DMS153 (cell line): ENCODE results near the gene SPRING1.

Experiments used
- DNase-seq: peaks from one replicate; lab custom pipeline; 2025; lab: John Stamatoyannopoulos, UW

The SPRING1 gene

DNA sequence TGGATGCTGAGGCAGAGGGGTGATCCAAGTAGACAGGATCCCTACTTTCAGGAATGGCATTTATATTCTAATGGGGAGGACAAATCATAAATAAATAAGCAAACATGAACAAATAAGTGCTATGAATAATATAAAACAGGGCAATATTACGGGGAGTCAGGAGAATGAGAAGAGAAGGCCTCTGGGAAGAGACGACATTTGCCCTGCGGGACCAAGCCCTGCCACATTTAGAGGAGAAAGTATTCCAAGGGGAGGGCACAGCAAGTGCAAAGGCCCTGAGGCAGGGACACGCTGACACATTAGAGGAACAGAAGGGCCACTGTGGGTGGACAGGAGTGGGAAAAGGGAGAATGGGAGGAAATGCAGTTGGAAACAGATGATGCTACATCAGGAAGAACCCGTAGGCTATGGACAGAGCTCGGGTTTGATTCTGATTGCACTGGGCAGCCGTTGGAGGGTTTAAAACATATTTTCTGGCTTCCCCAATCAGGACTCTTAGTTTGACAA is 1.6 kb upstream of the SPRING1 start:
- DNase-seq = no peak

DNA sequence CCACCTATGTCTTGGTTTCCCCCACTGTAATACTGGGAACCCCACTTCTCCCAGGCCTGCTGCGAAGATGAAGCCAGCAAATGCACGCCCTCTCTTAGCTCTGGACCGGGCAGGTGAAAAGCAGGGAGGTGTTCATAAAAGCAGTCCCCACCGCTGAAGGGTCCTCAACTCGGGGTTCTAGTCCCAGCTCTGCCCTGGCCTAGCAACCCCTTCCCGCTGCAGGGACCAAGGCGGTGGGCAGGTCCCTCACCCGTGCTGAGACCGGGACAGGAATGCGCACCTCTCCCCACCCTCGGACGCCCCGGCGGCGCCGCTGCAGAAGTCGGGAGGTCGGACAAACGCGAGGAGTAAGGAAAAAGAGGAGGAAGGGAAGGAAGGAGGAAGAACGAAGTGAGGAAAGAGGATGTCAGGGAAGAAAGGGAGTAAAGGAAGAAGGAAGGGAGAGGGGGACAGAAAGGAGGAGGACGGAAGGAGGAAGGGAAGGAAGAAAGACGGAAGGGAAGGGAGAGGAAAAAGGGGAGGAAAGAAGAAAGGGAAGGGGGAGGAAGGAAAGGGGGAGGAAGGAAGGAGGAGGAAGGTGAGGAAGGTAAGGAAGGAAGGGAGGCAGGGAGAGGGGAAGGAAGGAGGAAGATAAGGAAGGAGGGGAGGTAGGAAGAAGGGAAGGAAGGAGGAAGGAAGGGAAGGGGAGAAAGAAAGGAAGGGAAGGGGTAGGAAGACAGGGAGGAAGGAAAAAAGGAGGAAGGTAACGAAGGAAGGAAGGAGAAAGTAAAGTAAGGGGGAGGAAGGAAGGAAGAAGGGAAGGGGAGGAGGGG is 701 bp downstream of the SPRING1 start:
- no peak for DNase-seq

DNA sequence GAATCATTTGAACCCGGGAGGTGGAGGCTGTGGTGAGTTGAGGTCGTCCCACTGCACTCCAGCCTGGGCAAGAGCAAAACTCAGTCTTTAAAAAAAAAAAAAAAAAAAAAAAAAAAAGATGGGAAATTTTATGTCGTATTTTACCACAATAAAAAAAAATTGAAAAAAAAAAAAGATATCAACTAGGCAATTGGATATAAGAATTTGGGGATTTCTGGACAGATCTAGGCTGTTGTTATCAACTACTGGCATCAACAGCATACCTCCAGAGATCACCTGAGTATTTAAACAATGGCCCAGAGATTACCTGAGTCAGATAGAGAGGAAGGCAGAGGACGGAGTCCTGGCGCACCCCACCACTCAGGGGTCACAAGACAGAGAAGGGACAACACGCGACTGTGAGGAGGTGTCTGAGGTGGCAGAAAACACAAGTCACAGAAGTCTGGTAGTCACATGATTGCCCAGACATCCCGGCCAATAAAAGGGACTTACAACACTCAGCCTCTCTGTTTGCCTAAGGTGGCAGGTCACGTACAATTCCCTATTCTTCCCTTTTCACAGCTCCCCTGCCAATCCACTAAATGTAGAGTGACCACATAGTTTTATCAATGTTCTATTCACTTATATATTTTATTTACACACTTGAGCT is 1.8 kb downstream of the SPRING1 start:
- DNase-seq = peak; percentile 2

DNA sequence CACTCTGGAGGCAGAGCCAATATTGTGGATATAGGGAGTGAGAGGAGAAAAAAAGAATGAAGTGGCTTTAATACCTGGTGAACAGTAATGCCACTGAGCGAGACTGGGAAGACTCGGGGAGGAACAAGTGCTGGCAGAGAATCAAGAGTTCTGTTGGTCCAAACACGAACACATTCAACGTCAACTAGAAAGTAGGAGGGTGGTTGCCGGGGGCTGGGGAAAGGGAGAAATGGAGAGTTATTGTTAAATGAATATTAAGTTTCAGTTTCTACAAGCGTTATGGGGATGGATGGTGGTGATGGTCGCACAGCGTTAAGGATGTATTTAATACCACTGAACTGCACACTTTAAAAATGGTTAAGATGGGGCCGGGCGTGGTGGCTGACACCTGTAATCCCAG is 2.8 kb downstream of the SPRING1 start:
- no peak for DNase-seq

DNA sequence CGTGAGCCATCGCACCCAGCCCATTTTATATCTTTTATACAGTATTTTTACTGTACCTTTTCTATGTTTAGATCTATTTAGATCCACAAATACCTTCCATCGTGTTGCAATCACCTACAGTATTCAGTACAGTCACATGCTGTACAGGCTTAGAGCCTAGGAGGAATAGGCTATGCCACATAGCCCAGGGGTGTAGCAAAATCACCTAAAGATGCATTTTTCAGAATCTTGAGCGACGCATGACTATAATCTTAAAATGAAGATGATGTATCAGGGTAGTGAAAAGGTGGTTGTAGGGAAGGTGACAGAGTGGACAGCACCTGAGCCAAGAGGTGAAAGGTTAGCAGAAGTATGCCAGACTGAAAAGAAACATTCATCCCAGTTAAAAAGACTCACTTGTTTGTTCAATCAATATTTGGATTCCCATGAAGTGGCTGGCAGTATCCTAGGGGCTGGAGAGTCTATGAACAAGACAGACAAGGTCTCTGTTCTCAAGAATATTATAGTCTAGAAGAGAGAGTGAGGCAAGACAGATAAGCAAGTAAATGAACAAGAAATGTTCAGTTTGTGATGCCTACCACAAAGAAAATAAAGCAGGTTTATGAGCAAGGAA is 3.6 kb downstream of the SPRING1 start:
- no peak for DNase-seq

DNA sequence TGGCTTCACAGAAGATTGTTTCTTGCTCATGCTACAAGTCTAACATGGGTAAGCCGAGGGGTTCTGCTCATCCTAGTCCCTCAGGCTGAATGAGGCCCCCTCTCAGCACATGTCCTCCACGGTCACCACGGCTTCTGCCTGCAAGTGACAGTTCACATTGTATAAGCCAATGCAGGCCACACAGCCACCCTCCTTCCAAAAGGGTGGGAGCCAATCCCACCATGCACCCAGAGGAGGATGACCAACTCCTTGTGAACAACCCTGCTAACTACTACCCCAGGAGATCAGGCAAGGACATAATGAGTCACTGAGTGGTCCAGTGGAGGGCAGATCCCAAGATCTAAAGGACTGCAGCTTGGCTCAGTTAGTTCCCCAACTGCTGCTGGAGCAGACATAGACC is 6.1 kb downstream of the SPRING1 start:
- no peak for DNase-seq

DNA sequence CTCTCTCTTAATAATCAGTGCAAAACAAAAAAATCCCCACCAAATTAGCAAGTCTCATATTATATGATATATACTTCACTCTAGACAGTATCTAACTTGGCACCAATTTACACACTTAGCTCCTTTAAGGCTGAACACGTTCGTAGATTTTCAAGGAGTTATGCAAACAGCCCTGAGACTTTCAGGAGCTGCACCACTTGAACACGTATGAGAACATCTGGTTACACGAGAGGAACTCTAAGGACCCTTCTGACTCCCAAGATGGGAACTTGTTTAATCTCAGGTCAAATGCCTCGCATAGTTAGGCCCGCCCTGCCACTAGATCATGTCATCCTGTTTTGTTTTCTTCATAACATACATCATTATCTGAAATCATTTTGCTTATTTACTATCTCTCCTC is 10.0 kb downstream of the SPRING1 start:
- DNase-seq = no peak

DNA sequence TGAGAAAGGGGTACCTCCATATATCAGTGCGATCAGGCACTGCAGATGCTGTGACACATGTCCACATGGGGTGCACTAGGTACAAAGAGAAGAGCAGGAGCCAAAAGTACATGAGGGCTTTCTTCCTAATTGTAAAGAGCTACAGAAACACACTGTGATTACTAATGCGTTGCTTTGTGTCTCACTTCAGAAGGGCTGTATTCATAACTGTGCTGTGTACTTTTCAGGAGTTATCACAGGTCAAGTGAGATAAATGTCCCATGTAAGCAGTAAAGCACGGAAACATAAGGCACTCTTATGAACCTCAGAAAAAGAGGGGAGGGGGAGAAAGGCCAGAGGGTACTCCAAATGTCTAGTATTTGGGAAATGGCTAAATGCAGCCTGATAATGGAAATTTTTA is 10.6 kb downstream of the SPRING1 start:
- no peak for DNase-seq

DNA sequence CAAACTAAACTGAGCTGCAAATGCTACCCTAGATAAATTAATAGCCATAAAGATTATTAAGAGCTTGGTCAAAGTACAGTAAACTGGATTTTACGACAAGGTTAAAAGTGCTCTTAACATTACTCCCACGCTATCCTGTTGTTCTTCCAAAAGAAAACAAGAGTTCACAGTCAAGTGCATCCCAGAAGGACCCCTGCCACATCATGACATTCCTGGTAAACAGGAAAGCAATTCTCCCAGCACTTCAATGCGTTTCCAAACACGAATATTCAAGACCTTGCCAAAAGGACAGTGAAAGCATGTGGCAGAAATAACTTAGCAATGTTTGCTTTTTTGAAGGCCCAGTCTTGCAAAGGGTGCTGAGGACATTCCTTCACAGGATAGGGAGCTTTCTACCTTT is 11.2 kb downstream of the SPRING1 start:
- DNase-seq = no peak

DNA sequence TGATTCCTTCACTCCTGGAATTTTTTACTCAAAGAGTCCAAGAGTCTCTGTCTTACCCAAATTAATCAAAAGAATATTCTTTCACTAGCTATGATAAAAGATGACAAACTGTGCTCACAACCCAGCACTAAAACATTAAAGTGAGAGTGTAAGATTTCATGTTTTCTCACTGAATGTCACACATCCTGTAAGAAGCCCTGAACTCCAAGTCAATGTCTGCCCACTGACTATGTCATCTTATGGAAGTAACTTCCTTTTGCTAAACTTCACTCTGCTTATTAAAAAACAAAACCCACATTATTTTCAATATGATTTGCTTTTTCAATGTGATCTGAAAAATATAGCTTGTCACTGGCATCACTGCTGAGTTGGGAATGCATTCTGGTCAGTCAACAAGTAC is 15.6 kb downstream of the SPRING1 start:
- DNase-seq = no peak

DNA sequence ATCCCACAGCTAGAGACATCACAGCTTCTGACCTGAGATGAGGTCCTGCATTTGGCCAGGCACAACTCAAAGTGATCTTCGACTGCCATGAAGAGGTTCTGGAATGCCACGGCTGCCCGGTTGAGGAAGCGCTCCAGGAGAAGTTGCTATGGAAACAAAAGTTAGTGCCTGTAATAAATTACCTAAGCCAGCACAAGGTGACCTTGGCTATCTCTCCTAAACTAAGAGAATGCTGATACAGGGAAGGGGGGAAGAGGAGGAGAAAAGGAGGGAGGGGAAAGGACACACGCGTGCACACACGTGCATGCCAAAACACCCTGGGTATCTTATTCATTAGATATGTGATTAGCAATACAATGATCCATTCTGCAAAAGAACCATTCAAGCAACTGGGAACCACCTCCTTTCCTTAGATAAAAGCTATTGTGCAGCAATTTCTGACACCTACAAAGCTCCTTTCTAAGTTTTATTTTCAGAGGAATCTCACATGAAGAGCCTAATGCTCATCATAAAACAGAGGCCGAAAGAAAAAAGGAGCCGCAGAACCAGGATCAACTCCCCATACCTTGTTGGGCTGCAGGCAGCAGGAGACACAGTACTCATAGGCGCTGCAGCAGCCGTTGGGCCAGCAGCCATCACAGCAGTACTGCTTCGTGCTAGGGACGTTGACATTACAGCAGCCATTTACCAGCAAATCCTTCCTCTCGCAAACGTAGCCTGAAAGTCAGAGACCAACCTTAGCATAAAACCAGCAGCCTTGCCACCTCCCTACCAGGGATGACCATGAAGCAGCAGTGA is 17.9 kb downstream of the SPRING1 start:
- no peak for DNase-seq

DNA sequence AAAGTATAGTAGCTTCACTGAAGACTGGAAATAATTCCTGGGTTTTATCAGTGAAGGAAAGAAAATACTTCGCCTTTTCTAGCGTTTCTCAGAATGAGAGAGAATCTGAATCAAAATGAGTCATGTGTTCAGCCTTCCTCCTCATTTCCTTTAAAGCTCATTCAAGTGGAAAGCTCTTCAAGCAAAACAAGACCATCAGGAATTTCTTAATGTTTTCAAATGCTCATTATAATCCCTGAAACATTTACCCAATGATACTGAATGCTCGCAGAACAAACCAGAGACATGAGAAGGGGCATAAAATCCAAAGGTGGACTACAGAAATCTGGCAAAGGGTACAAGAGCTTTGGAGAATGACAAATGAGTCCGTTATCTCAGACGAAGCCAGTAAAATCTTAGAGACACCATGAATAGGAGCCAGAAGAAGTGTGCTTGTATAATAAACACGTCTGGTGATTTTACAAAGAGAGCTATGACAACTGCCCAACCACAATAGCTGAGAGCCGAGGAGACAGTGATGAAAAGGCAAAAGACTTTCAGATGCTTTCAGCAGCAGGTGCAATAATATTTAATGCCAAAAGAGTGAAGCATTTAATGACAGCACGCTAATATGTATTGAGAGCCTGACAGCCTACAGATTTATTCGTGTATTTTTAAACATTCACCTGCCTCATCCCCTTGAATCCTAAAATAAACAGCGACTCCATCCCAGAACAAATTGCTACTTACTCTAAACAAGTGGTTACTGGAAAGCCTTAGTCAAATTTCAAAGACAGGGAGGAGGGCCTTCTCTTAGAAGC is 19.0 kb downstream of the SPRING1 start:
- peak; percentile 64 for DNase-seq

DNA sequence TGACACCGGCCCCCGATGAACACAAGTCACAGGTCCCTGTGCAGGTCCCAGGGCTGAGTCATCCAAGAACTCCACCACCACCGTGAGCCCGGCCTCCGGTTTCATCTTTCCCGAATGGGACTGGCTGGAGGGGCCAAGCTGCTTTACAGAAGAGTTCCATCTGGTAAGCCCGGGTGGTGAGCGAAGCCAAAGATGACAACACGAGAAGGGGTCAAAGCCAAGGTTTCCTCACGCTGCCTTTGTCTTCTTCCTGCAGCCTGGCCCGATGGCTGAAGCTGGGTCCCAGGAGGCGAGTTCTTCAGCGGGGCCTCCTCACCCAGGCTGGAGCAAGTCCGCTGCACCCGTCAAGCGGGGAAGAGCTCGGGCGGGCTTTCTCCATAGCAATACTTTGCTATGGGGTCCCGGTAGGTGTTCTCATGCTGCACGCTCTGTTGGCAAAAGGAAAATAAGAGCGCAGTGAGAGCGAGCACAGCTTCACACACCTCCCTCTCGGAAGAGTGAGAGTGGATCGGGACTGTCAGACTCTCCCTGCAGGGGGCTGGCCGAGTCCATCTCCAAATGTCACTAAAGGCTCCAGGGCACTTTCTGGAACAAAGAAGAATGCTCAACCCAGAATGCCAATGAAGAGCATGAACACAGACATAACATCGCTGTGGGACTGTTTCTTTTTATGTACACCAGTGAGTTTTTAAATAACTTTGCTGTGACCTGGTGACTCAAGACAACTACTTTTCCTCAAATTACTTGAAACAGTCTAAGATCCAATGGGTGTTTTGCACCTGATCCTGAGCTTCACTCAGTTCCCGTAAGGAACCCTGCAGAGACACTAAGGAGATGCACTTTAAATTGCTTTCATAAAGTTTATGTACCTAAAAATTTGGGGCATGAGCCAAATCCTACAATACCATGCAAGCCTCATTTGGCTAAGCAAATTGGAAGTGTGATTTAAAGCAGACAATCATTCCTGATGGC is 20.1 kb downstream of the SPRING1 start:
- no peak for DNase-seq

DNA sequence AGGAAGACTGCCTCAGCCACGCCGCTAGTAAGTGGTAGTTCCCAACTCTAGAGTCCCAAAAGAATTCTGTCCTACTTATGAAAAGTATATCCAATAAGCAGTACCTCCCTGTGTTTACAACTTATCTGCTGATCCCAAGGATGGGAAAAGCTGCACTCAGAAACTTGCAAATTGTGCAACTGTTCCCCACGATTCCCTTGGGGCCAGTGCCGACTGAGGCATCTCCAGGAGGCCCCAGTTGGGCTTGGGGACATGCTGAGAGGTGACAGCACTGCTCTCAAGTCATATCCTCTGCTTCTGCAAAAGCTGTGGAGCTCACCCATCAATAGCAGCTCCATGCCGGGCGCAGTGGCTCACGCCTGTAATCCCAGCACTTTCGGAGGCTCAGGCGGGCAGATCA is 23.7 kb downstream of the SPRING1 start:
- no peak for DNase-seq

DNA sequence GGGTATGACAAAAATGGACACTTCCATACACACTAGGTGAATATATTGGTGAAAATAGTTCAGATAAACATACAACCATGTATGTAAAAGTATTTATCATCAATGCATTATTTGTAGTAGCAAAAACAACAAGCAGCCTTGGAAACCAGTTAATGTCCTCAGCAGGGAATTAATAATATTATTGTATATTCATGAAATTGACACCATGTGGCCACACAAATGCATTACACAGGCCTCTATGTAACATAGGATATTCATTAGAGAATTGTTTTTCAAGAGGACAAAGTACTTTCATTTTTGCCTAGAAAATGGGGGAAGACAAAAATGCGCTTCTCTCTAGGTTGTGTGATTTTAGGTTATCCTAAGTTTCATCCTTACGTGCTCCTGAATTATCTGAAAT is 24.3 kb downstream of the SPRING1 start:
- DNase-seq = no peak

DNA sequence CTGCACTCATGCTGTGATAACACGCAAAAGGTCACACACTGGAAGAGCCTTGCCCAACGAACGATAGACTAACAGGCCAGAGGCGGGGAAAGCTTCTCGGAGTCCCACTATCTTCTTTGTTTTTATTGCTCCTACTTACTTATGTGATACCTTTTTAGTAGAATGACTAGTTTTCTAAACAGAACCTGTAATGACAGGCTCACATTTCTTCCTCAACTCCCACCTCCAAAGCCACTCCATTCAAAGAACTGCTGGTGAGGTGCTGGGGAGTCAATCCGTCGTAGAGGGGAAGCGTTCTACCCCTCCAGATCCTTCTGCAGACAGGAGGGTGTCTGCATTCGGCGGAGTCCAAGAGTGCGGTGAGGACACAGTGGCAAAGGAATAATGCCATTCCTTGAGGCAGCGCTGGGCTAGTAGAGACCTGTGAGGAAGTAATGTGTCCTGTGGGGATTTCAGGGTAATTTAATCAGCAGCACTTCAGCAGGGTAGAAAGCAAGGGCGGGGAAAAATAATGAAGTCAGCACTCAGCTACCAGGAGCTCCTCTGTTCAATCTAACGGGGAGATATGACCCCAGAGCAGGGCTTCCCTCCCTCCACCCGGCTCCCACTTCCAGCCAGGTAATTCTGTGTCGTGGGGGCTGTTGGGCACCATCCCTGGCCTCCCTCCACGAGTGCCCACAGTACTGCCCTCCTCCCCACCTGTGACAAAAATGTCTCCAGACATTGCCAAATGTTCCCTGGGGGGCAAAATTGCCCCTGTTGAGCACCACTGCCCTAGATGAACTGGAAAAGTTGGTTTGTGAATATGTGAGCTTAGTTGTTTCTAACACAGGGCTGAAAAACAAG is 25.2 kb downstream of the SPRING1 start:
- peak; percentile 11 for DNase-seq

DNA sequence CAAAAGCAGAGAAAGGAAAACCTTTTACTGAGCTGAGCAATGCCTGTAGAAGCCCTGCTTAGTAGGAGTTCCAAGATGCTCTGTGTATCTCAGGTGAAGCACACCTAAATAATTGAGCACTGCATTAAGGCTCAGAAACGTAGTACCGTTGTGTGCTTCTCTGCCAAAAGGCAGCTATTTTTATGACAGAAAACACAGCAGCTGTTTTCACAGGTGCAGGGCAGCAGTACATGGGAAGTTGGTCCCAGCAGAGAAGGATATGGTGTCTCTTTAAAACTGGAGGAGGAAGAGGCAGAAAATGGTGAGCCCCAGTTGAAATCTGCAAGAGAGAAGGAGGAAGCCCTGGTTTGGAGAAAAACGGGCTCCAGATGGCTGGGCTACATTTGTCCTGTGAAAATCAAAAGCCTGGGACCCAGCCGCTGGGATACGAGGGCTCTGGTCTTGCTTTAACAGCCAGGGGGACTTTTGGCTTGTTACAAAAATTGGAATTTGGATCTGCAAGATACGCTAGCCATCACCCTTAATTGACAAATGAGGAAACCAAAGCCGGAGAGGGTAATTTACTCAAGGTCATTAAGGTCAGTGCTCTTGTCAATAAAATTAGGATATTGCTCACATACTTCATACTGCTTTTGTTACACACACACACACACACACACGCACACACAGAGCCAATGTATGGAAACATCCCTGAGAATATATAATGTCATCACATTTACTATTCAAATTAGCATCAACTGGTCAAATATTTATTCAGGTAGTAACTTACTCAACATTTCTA is 27.3 kb downstream of the SPRING1 start:
- DNase-seq = no peak

DNA sequence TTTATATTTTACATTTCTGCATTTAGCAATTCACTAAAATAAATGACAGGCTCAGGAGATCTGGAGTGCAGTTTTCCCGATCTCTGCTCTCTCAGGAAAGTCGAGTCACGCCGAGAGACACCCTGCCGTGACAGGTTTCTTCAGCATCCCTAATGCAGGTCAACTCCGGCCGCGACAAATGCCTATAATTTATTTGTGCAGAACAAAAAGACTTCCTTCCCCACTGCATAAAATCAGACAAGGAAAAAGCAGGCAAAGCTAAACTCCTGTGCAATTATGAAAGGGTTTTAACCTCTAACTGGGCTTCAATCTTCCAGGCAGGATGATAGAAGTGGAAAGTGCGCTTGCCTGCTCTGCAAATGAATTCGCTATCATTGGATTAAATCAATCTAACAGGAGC is 28.1 kb downstream of the SPRING1 start:
- DNase-seq = no peak
